ENCODE measurements around the gene COL21A1. TPM values are rescaled to one million over a fixed set of nuclear protein-coding genes. Genes with fewer than 3 reads are reported as not detected.

The COL21A1 gene
- total RNA-seq, 1 experiment from 2014 or later, result 1.8 TPM

GRCh38 chr6:56266011-56266410 is 18.6 kb upstream of the COL21A1 start:
- no peaks in the 10 kb centered on the region for H3K79me2 ChIP-seq (ENCODE audit: insufficient read depth, low read length)
- H2BK12ac ChIP-seq (ENCODE audit: insufficient read length, low read depth, low read length), result no peak overlapping the region
- no peak overlapping the region for H2BK15ac ChIP-seq (ENCODE audit: low read depth, low read length)
- no peak overlapping the region for H3K4ac ChIP-seq (ENCODE audit: low read depth, low read length)
- Mint-ChIP-seq H3K27ac (no peak overlapping the region), H3K9me3 (peaks cover 12 to 20% of the 10 kb centered on the region in 2 experiments), H3K27me3 (ENCODE audit: low read depth) (no peaks in the 10 kb centered on the region; the same call in 1 of the 2 replicates), H3K4me1 (peaks cover 0 to 4% of the 10 kb centered on the region in 2 experiments; a peak in 2 of 4 replicates), H3K36me3 (ENCODE audit: insufficient read depth in 1 of 3, low read depth in 3 of 3) (peaks cover 1 to 19% (median 6%) of the 10 kb centered on the region in 3 experiments; a peak in 4 of 7 replicates), H3K4me3 (no peak overlapping the region)
- H2AK5ac ChIP-seq (ENCODE audit: insufficient read length, low read length), result no peak overlapping the region
- no peak overlapping the region for H4K8ac ChIP-seq (replicated peaks; ENCODE audit: insufficient read length, low read depth, low read length)
- H3K27me3 ChIP-seq (ENCODE audit: insufficient read depth, low read length), result no peaks in the 10 kb centered on the region; the same call in 1 of the 2 replicates
- H2BK120ac ChIP-seq (ENCODE audit: low read depth, low read length, poor library complexity, severe bottlenecking), result no peak overlapping the region
- H4K20me1 ChIP-seq (ENCODE audit: control insufficient read depth, insufficient read depth, insufficient read length), result no peaks in the 10 kb centered on the region
- no peak overlapping the region for H3K9ac ChIP-seq (ENCODE audit: extremely low read depth, insufficient read length, low read length)
- no peak overlapping the region for H2BK20ac ChIP-seq (ENCODE audit: low read depth, low read length, poor library complexity, severe bottlenecking)
- no peak overlapping the region for H2BK5ac ChIP-seq (ENCODE audit: insufficient read length, low read length)
- H3K23ac ChIP-seq (ENCODE audit: insufficient read length, low read depth, low read length), result no peak overlapping the region
- H3K4me1 ChIP-seq (ENCODE audit: insufficient read depth, low read length), result no peaks in the 10 kb centered on the region
- no peak overlapping the region for H2AFZ ChIP-seq (ENCODE audit: low read length)
- no CpG with 5 or more reads among the region's 3 CpGs for WGBS (ENCODE audit: extremely low coverage, insufficient read length, low lambda C conversion rate)
- TF ChIP-seq CTCF (conservative IDR thresholded peaks at IDR 0.05), result no peak
- H3T11ph ChIP-seq (ENCODE audit: low read length), result no peak overlapping the region
- H3K9me3 ChIP-seq (ENCODE audit: control insufficient read depth, low read depth, low read length), result no peaks in the 10 kb centered on the region
- DNase-seq, result no peak
- H3K79me1 ChIP-seq (ENCODE audit: insufficient read depth, low read depth, low read length, poor library complexity, severe bottlenecking), result no peaks in the 10 kb centered on the region
- H4K5ac ChIP-seq (ENCODE audit: insufficient read length, low read depth, low read length), result no peak overlapping the region
- H3K14ac ChIP-seq (ENCODE audit: insufficient read depth, low read length), result no peak overlapping the region
- no peak overlapping the region for H4K91ac ChIP-seq (ENCODE audit: insufficient read length, low read depth, low read length)
- no peak overlapping the region for H3K27ac ChIP-seq (ENCODE audit: insufficient read length, low read depth, low read length)
- H3K4me2 ChIP-seq (ENCODE audit: insufficient read depth, insufficient read length, low read length), result no peak overlapping the region
- H3K56ac ChIP-seq (ENCODE audit: insufficient read length, low read depth, low read length), result no peak overlapping the region
- no peaks in the 10 kb centered on the region for H3K23me2 ChIP-seq (ENCODE audit: insufficient read length, low read depth, low read length, poor library complexity, severe bottlenecking)
- no peak overlapping the region for H3K18ac ChIP-seq (ENCODE audit: insufficient read length, low read depth, low read length)
